B cell (primary cell): Measurements from ENCODE around the gene ANKRD23. TPM values are rescaled to one million over a fixed set of nuclear protein-coding genes. Genes with fewer than 3 reads are reported as not detected.
A peak's percentile ranks its signal among the peaks of the same experiment; 100 is the strongest.

Experiments
- ATAC-seq: fragments of 200-7000 bp; cut with Tn5 transposase; one replicate; pipeline ENCODE4 v1.10.0; 2021; ENCODE audit warnings: low read depth, mild to moderate bottlenecking, moderate number of reproducible peaks, moderate library complexity
- CTCF ChIA-PET: fragments of 350-600 bp; sonication (Branson Sonifier 250); formaldehyde crosslinking; loops from one replicate; lab custom pipeline; 2021; ENCODE audit warnings: antibody characterized with exemption, inconsistent platforms; lab: Charles Lee
- POLR2A ChIA-PET: fragments of 350-600 bp; sonication (Branson Sonifier 250); formaldehyde crosslinking; loops from one replicate; lab custom pipeline; 2021; ENCODE audit warnings: antibody characterized with exemption; lab: Charles Lee
- DNase-seq: peaks from one replicate; pipeline ENCODE4 v3.0.0; 2013
- H2AFZ ChIP-seq: 2 replicates; pipeline ENCODE4 v1.6.1; 2012; ENCODE audit warnings: mild to moderate bottlenecking, low read depth, low read length; ENCODE audit not compliant: insufficient read depth, poor library complexity, severe bottlenecking
- H3K27ac ChIP-seq, 2 donors: 1 replicate in 1 of 2; 2 replicates in 1 of 2; pipeline ENCODE4 v1.5.1; 2012 to 2013; ENCODE audit warnings: low read length in 2 of 2, mild to moderate bottlenecking in 2 of 2, moderate library complexity in 1 of 2
- H3K27me3 ChIP-seq, 4 experiments: fragments of 200-600 bp in 1 of 4; sonication (generic) in 1 of 4; replicated peaks in 1 of 4; 1 replicate in 2 of 4; 2 replicates in 2 of 4; pipeline versions ENCODE4 v1.6.1 to v1.7.0; 2013 to 2016; ENCODE audit warnings: low read length in 3 of 4, mild to moderate bottlenecking in 2 of 4, mixed read lengths in 1 of 4, moderate library complexity in 1 of 4; ENCODE audit not compliant: insufficient read depth in 4 of 4, control insufficient read depth in 3 of 4; ENCODE audit errors: control extremely low read depth in 1 of 4
- H3K36me3 ChIP-seq, 2 experiments: replicated peaks in 1 of 2; 1 replicate in 1 of 2; 2 replicates in 1 of 2; pipeline versions ENCODE4 v1.6.1 to v1.7.1; 2013; ENCODE audit warnings: low read length in 1 of 2; ENCODE audit not compliant: insufficient read depth in 2 of 2, control insufficient read depth in 1 of 2; ENCODE audit errors: control extremely low read depth in 1 of 2, extremely low read depth in 1 of 2
- H3K4me1 ChIP-seq, 2 donors: fragments of 200-600 bp in 1 of 2; sonication (generic) in 1 of 2; 1 replicate in 1 of 2; 2 replicates in 1 of 2; pipeline versions ENCODE4 v1.5.1 to v1.6.1; 2013 to 2017; ENCODE audit warnings: low read length in 2 of 2; ENCODE audit not compliant: control insufficient read depth in 2 of 2, insufficient read depth in 2 of 2
- H3K4me2 ChIP-seq: replicated peaks from 2 replicates; pipeline ENCODE3; 2012; ENCODE audit warnings: mild to moderate bottlenecking, low read depth, low read length; ENCODE audit not compliant: poor library complexity, severe bottlenecking
- H3K4me3 ChIP-seq, 5 experiments: fragments of 200-600 bp in 1 of 5; sonication (generic) in 1 of 5; 1 replicate in 3 of 5; 2 replicates in 2 of 5; pipeline versions ENCODE4 v1.5.1 to v1.7.0; 2011 to 2016; ENCODE audit warnings: low read length in 4 of 5, mild to moderate bottlenecking in 4 of 5, low read depth in 2 of 5, control low read depth in 1 of 5, moderate library complexity in 1 of 5; ENCODE audit not compliant: insufficient read depth in 1 of 5; ENCODE audit errors: control extremely low read depth in 1 of 5, extremely low read depth in 1 of 5
- H3K79me2 ChIP-seq: fragments of 200-600 bp; sonication (generic); one replicate; pipeline ENCODE4 v1.6.0; 2016; ENCODE audit warnings: low read length; ENCODE audit not compliant: control insufficient read depth, insufficient read depth
- H3K9ac ChIP-seq: fragments of 200-600 bp; sonication (generic); 2 replicates; pipeline ENCODE4 v1.6.1; 2017; ENCODE audit warnings: mild to moderate bottlenecking, low read length, moderate library complexity
- H3K9me3 ChIP-seq, 3 donors: one replicate each; pipeline versions ENCODE4 v1.6.1 to v1.7.1; 2013; ENCODE audit warnings: low read length in 2 of 3; ENCODE audit not compliant: control insufficient read depth in 2 of 3, insufficient read depth in 1 of 3; ENCODE audit errors: control extremely low read depth in 1 of 3
- H4K20me1 ChIP-seq: 2 replicates; pipeline ENCODE4 v1.6.0; 2012; ENCODE audit warnings: mild to moderate bottlenecking, low read length; ENCODE audit not compliant: insufficient read depth, control insufficient read depth, poor library complexity, severe bottlenecking
- H3K27ac Mint-ChIP-seq: one replicate; pipeline ENCODE4 v1.8.0; 2021; ENCODE audit warnings: mixed read lengths
- H3K27me3 Mint-ChIP-seq: one replicate; pipeline ENCODE4 v1.8.0; 2021; ENCODE audit warnings: mixed read lengths
- H3K4me1 Mint-ChIP-seq: one replicate; pipeline ENCODE4 v1.8.0; 2021; ENCODE audit warnings: mixed read lengths
- H3K4me3 Mint-ChIP-seq: one replicate; pipeline ENCODE4 v1.8.0; 2021; ENCODE audit warnings: mixed read lengths
- H3K9me3 Mint-ChIP-seq: one replicate; pipeline ENCODE4 v1.8.0; 2022; ENCODE audit warnings: mixed read lengths; ENCODE audit not compliant: insufficient read depth
- EZH2 ChIP-seq: IDR thresholded peaks from 2 replicates; pipeline ENCODE4 v1.6.1; 2012; ENCODE audit warnings: borderline replicate concordance, low read depth, mild to moderate bottlenecking, moderate library complexity, low read length; ENCODE audit not compliant: insufficient read depth, poor library complexity, severe bottlenecking
- WGBS: methylation state at CpG from one replicate; pipeline ENCODE4 v1.1.5; 2013; ENCODE audit warnings: missing lambda C conversion rate; ENCODE audit not compliant: insufficient coverage; 5-methylcytosine and 5-hydroxymethylcytosine counted together
- intact Hi-C: fragments of 100-400 bp; cut with micrococcal nuclease; formaldehyde crosslinking; loops from one replicate; pipeline ENCODE4 v1.10.0; 2022
- polyA plus RNA-seq: library from polyadenylated mRNA; depleted of rRNA; stranded (reverse); fragments of >200 nt; gene quantifications from 2 replicates; pipeline ENCODE4 v1.2.3, GENCODE V29; 2012
- total RNA-seq, 2 donors: library from RNA; stranded (reverse); fragments of 120-200 nt in 1 of 2; gene quantifications; 1 replicate in 1 of 2; 2 replicates in 1 of 2; pipeline versions ENCODE4 v1.2.3 to v1.2.4, GENCODE V29; 2013 to 2022
- TF ChIP-seq, protein P1 (sequence below): fragments of 200-600 bp; IDR thresholded peaks from one replicate; pipeline ENCODE4 v1.8.0; 2022; ENCODE audit warnings: antibody characterized with exemption, mild to moderate bottlenecking

ANKRD23 gene
- total and polyA plus RNA-seq, 2 donors (not counting 1 experiment from before 2014, with no cell fraction given), result 8.8 to 11.3 TPM

- Histone ChIP-seq H3K9ac (peak overlapping the region; percentile 55), H4K20me1 (no peaks in the 10 kb centered on the region), H3K4me2 (peak overlapping the region; percentile 80), H3K4me1 (peaks cover 10 to 18% of the 10 kb centered on the region in 2 donors), H2AFZ (peak overlapping the region; percentile 70), H3K27ac (peak overlapping the region in 1 of 2 donors; percentile 42), H3K9me3 (no peaks in the 10 kb centered on the region), H3K36me3 (peaks cover 0 to 18% of the 10 kb centered on the region in 2 experiments), H3K4me3 (peak overlapping the region in 4 of 5 experiments; percentile 34 to 51 (median 47)), H3K79me2 (no peaks in the 10 kb centered on the region), H3K27me3 (no peaks in the 10 kb centered on the region)
- H3K27me3 Mint-ChIP-seq, result no peaks in the 10 kb centered on the region
- intact Hi-C loops, result loop anchor here (1.0 kb wide), 1 partner anchor 18 kb away; no protein-coding TSS in a partner anchor
- DNase-seq (peak; percentile 87), ATAC-seq (peak; percentile 98)
- H3K4me1 Mint-ChIP-seq, result peaks cover 18% of the 10 kb centered on the region
- POLR2A ChIA-PET, result interaction anchor here (1.4 to 2.4 kb wide), 2 partner anchors 18 to 23 kb away, joined by 6 to 8 read pairs; partner anchors contain the start of genes ANKRD39 and CNNM3
- H3K9me3 Mint-ChIP-seq, result no peaks in the 10 kb centered on the region
- WGBS, result 8% methylated on average over 42 of the region's 42 CpGs
- H3K4me3 Mint-ChIP-seq, result peak overlapping the region; percentile 82
- peak overlapping the region; percentile 77 for H3K27ac Mint-ChIP-seq
- TF ChIP-seq, protein P1, sequence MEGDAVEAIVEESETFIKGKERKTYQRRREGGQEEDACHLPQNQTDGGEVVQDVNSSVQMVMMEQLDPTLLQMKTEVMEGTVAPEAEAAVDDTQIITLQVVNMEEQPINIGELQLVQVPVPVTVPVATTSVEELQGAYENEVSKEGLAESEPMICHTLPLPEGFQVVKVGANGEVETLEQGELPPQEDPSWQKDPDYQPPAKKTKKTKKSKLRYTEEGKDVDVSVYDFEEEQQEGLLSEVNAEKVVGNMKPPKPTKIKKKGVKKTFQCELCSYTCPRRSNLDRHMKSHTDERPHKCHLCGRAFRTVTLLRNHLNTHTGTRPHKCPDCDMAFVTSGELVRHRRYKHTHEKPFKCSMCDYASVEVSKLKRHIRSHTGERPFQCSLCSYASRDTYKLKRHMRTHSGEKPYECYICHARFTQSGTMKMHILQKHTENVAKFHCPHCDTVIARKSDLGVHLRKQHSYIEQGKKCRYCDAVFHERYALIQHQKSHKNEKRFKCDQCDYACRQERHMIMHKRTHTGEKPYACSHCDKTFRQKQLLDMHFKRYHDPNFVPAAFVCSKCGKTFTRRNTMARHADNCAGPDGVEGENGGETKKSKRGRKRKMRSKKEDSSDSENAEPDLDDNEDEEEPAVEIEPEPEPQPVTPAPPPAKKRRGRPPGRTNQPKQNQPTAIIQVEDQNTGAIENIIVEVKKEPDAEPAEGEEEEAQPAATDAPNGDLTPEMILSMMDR, result no peak
- no peak for TF ChIP-seq EZH2
- CTCF ChIA-PET, result interaction anchor here (0.8 to 1.7 kb wide), 5 partner anchors 18 to 111 kb away, joined by 3 to 11 read pairs (median 4); partner anchors contain the start of genes ANKRD39 and CNNM3
These were observed 4.4 kb downstream of the ANKRD23 start for GRCh38 chr2:96839293-96839874.
